Right cardiac atrium (tissue), 5 donors: ENCODE data around the gene SSBP4. TPM values are rescaled to one million over a fixed set of nuclear protein-coding genes. Genes with fewer than 3 reads are reported as not detected.
A peak's percentile ranks its signal among the peaks of the same experiment; 100 is the strongest.

Experiments used
- ATAC-seq, 2 donors: fragments of 200-7000 bp; cut with Tn5 transposase; one replicate each; pipeline versions ENCODE4 v1.8.0 to v1.9.1; 2020; ENCODE audit warnings: moderate library complexity in 2 of 2, mild to moderate bottlenecking in 1 of 2
- DNase-seq, 3 donors: peaks; one replicate each; pipeline ENCODE4 v3.0.0-alpha.2; 2020
- H3K27ac ChIP-seq: one replicate; pipeline ENCODE4 v1.5.1; 2013; ENCODE audit warnings: mild to moderate bottlenecking, low read length, control low read depth, moderate library complexity
- H3K27me3 ChIP-seq: one replicate; pipeline ENCODE4 v1.6.1; 2013; ENCODE audit not compliant: control insufficient read depth, insufficient read depth
- H3K4me1 ChIP-seq: one replicate; pipeline ENCODE4 v1.6.1; 2013; ENCODE audit warnings: low read length; ENCODE audit not compliant: control insufficient read depth, insufficient read depth
- H3K4me3 ChIP-seq: one replicate; pipeline ENCODE4 v1.5.1; 2013; ENCODE audit warnings: low read length, control low read depth
- H3K9me3 ChIP-seq: one replicate; pipeline ENCODE4 v1.6.1; 2013; ENCODE audit warnings: low read length; ENCODE audit not compliant: control insufficient read depth
- WGBS: extraction: QIAGEN DNeasy Blood & Tissue Kit; methylation state at CpG from one replicate; pipeline ENCODE4 v1.1.7; 2013; 5-methylcytosine and 5-hydroxymethylcytosine counted together
- intact Hi-C, 4 donors: fragments of 100-400 bp; cut with DNase I; formaldehyde crosslinking; loops; one replicate each; pipeline versions ENCODE4 v1.11.0 to v1.14.0; 2022 to 2023
- polyA plus RNA-seq: library from polyadenylated mRNA; stranded (reverse); fragments of 200-250 nt; gene quantifications from one replicate; pipeline ENCODE4 v1.2.3, GENCODE V29; 2013
- total RNA-seq, 4 donors: library from RNA; stranded (reverse); fragmentation: NEBNext Ultra II Directional; extraction: Animal tissue kit (Norgen Biotek cat#: 25700); gene quantifications; one replicate each; pipeline ENCODE4 v1.2.1, GENCODE V29; 2021
- donor health status: healthy with polysubstance abuse.
- donor health status: DM: no; HTN: yes; CAD: no.
- donor health status: DM: no; HTN: no; CAD: no.
- donor health status: DM: no; HTN: yes; CAD: no; lungs with severe emphysema.
- donor health status: DM: yes; HTN: yes; CAD: no.

SSBP4 gene
- total and polyA plus RNA-seq, 5 donors: 32.7 to 40.0 (median 36.9) TPM

DNA sequence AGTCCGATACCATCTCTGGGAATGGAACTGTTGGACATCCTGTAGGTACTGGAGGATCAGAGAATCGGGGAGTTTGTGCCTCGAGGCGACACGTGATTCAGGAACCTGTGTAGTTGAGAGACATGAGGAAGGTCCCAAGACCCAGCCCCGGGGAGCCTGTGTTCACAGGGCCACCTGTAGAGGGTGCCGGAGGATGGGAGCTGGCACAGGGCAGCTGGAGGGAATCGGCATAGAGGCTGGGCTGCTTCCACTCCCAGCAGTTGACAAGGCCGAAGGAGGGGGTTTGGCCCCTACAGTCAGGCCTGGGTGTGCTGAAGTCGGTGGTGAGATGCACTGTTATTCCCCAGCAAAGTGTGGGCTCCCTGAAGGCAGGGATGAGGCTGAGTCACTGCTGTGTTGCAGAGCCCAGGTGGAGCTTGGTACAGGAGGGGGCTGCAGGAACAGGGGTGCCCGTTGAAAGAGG is 21.2 kb downstream of the SSBP4 start:
- Histone ChIP-seq H3K9me3 (no peaks in the 10 kb centered on the region), H3K4me3 (no peak overlapping the region), H3K4me1 (peaks cover 6% of the 10 kb centered on the region), H3K27me3 (no peaks in the 10 kb centered on the region), H3K27ac (no peak overlapping the region)
- intact Hi-C loops: loop anchor here in 2 of 4 donors (10.0 kb wide), 2 partner anchors 414 to 424 kb away; no protein-coding TSS in a partner anchor
- WGBS: 52% methylated on average over 11 of the region's 11 CpGs
- ATAC-seq: no peak
- DNase-seq: peak in 1 of 3 donors; percentile 67

DNA sequence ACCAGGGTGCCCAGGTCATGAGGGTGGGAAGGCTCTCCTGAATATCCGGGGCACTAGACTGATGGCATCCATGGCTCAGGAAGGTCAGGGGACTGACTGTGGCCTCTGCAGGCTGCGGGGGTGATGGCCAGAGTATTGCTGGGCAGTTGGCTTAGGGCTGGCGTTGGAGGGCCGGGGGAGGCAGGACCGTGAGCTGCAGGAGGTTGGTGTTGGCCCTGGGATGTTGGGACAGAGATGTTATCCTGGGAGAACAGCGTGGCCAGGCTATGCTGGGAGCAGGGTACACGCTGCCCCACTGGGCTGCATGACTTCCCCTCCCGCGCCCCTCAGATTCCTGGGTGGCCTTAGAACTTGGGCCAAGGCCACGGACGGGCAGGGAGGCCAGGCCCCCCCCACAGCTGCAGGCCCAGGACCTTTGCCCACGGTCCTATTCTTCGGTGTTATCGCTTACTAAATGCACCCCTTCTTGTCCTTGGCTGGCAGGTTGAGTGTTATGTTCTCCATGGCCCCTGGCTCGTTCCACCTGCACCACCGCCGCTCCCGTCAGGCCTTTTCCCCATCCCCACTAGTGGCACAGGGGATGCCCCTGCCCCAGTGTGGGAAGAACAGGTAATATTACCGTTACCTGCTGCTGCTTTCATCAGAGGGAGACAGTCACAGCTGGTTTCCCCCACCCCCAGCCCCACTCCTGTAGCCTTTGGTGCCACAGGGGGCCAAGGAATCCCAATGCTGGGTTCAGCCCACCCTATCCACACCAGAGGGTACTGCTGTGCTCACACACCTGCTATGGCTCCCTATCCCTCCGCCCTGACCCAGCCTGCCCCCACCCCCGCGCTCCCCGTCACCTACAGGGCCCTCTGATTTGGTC is 22.0 kb downstream of the SSBP4 start:
- intact Hi-C loops: loop anchor here in 2 of 4 donors (10.0 kb wide), 2 partner anchors 414 to 424 kb away; no protein-coding TSS in a partner anchor
- H3K4me3 ChIP-seq: no peak overlapping the region
- H3K27me3 ChIP-seq: no peaks in the 10 kb centered on the region
- H3K27ac ChIP-seq: no peak overlapping the region
- DNase-seq (peak in 1 of 3 donors; percentile 47), ATAC-seq (no peak)
- 82% methylated on average over 23 of the region's 23 CpGs for WGBS
- no peaks in the 10 kb centered on the region for H3K9me3 ChIP-seq
- H3K4me1 ChIP-seq: peaks cover 6% of the 10 kb centered on the region

DNA sequence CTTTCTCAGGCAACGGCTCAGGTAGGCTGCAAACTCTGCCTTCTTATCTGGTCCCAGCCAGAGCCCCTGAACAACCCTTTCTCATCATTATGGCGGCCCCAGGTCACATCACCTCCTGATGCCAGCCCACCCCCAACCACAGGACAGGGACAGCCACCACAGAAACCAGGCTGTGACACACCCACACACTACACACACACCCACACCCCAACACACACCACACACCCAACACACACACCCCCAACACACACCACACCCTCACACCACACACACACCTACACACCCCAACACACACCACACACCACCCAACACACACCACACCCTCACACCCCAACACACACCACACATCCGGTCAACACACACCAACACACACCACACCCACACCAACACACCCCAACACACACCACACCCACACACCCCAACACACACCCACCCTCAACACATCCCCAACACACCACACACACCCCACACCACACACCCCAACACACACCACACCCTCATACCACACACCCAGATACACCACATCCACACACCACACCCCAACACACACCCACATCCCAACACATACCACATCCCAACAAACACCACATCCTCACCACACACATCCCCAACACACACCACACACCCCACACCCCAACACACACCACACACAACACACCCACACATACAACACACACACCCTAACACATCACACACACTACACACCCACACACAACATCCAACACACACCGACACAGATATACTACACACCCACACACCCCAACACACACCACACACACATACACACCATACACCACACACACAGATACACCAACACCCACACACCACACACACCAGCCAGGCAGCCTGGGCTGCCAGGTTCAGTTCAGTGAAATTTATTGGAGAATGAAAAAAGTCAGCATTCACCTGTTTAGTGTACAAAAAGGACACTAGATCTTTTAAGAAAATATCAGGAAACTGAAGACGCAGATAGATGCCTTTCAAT is 22.9 kb downstream of the SSBP4 start:
- Histone ChIP-seq H3K27ac (no peak overlapping the region), H3K9me3 (no peaks in the 10 kb centered on the region), H3K4me1 (peaks cover 6% of the 10 kb centered on the region), H3K27me3 (no peaks in the 10 kb centered on the region), H3K4me3 (no peak overlapping the region)
- intact Hi-C loops: loop anchor here in 2 of 4 donors (10.0 kb wide), 2 partner anchors 413 to 423 kb away; no protein-coding TSS in a partner anchor
- DNase-seq: no peak
- ATAC-seq: no peak
- 86% methylated on average over 5 of the region's 5 CpGs for WGBS

DNA sequence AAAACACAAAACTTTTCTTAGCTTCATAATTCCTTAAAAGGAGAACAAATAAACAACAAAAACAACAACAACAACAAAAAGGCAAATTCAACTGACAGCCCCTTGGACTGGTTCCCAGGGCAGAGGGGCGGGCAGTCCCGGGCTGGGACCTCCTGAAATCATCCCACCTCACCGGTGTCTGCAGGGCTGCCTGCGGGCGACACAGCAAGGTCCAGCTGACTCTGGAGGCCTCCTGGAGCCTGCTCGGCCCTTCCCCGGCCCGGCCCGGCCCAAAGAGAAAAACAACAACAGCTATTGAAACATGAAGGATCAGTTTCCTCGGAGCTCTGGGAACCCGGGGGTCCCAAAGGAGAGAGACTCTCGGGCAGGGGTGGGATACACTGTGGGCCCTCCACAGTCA is 23.7 kb downstream of the SSBP4 start:
- no peaks in the 10 kb centered on the region for H3K27me3 ChIP-seq
- 76% methylated on average over 12 of the region's 12 CpGs for WGBS

DNA sequence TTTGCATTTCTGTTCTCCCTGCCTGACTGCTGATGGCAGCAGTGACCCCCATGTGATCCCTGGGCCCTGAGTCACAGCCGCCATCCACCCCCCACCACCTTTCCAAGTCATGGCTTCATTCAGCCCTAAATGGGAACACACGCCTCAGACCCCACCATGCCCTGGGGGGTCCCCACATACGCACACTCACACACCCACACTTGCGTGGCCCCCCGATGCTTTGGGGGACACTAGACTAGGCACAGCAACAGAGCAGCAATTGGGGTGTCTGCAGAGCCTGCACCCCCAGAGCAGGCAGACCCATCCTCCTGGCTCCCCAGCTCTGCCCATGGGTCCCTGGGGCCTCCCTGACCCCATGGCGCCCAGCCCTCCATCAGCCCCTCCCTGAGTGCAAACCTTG is 24.2 kb downstream of the SSBP4 start:
- intact Hi-C loops: loop anchor here in 2 of 4 donors (10.0 kb wide), 2 partner anchors 411 to 421 kb away; no protein-coding TSS in a partner anchor
- no peak overlapping the region for H3K27ac ChIP-seq
- DNase-seq (no peak), ATAC-seq (no peak)
- no peaks in the 10 kb centered on the region for H3K9me3 ChIP-seq
- H3K4me1 ChIP-seq: peaks cover 3% of the 10 kb centered on the region
- H3K27me3 ChIP-seq: no peaks in the 10 kb centered on the region
- whole genome bisulfite sequencing: 90% methylated on average over 6 of the region's 6 CpGs
- H3K4me3 ChIP-seq: no peak overlapping the region

More for the DNA sequence above, 23.7 kb downstream of the SSBP4 start:
- Histone ChIP-seq H3K4me1 (peaks cover 6% of the 10 kb centered on the region), H3K27ac (no peak overlapping the region), H3K4me3 (no peak overlapping the region), H3K9me3 (no peaks in the 10 kb centered on the region)
- no peak for DNase-seq
- ATAC-seq: no peak
- intact Hi-C loops: loop anchor here in 2 of 4 donors (10.0 kb wide), 2 partner anchors 412 to 422 kb away; no protein-coding TSS in a partner anchor

DNA sequence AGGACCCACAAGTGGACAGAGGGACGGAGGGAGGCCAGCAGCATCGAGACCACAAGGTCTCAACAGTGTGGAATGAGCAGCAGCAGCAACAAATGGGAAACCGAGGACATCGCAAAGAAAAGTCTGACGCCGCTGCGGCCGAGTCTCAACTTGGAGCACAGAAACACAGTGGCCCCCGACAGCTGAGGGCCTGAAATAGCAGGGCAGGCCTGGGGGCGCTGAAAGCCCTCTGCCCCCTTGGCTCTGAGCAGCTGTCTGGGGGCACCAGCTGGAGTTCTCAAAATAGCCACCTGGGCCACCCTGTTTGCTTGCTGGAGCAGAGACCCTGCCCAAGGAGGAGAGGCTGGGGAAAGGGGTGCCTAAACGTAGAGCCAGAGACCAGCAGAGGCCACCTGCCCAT is 24.6 kb downstream of the SSBP4 start:
- intact Hi-C loops: loop anchor here in 2 of 4 donors (10.0 kb wide), 2 partner anchors 411 to 421 kb away; no protein-coding TSS in a partner anchor
- WGBS: 87% methylated on average over 11 of the region's 11 CpGs
- Histone ChIP-seq H3K4me1 (no peaks in the 10 kb centered on the region), H3K27me3 (no peaks in the 10 kb centered on the region), H3K9me3 (no peaks in the 10 kb centered on the region), H3K27ac (no peak overlapping the region), H3K4me3 (no peak overlapping the region)
- DNase-seq (peak in 1 of 3 donors; percentile 42), ATAC-seq (no peak)

DNA sequence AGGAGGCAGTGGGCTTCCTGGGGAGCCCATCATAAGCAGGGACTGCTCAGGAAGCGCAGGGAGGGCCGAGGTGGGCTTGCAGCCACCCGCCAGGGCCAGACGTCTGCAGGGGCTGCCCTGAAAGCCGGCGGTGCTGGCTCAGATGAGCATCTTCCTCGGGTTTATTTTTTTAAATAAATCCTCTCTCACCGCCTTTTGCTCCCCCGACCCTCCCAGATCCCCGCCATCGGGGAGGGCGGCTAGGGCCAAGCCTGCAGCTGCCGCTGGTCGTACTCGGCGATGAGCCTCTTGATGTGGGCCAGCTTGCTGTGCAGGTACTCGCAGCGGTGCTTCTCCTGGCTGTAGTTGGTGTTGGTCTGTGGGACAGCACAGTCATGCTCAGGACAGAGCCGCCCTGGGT is 25.3 kb downstream of the SSBP4 start:
- DNase-seq (no peak), ATAC-seq (no peak)
- no peaks in the 10 kb centered on the region for H3K9me3 ChIP-seq
- 92% methylated on average over 19 of the region's 19 CpGs for WGBS
- intact Hi-C loops: loop anchor here in 2 of 4 donors (10.0 kb wide), 2 partner anchors 410 to 420 kb away; no protein-coding TSS in a partner anchor
- H3K27ac ChIP-seq: no peak overlapping the region
- H3K4me3 ChIP-seq: no peak overlapping the region
- no peaks in the 10 kb centered on the region for H3K27me3 ChIP-seq
- no peaks in the 10 kb centered on the region for H3K4me1 ChIP-seq

DNA sequence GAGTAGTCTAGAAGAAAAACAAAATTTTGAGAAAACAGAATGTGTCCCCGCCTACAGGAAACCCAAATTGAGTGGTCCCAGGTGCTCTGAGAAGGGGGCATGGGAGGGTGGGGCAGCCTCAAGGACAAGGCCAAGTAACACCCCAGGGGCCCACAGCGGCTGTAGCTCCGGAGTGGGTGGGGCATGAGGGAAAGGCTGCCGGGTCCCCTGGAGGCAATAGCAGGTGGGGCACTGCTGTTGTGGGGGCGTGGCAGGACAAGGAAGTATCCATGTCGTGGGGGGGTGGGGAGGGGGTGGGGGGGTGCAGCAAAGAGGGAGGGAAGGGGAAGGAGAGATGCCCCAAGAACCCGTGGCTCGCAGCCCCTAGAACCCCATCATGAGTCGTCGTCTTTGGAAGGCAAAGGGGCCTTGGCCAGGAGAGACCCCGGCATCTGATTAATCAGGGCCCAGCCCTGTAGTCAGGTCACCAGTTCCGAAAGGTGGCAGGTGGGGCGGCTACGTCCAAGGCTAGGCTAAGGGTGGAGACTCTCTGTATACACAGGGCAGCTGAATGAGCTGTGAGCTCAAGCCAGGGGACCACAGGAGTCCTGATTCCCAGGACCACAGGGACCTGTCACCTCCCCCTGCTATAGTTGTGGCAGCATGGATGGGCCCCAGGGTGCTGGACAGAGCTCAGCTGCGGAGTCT is 26.2 kb downstream of the SSBP4 start:
- no peak overlapping the region for H3K4me3 ChIP-seq
- no peaks in the 10 kb centered on the region for H3K4me1 ChIP-seq
- no peaks in the 10 kb centered on the region for H3K27me3 ChIP-seq
- intact Hi-C loops: loop anchor here in 2 of 4 donors (10.0 kb wide), 2 partner anchors 409 to 419 kb away; no protein-coding TSS in a partner anchor
- ATAC-seq: no peak
- 79% methylated on average over 15 of the region's 15 CpGs for WGBS
- H3K27ac ChIP-seq: no peak overlapping the region
- H3K9me3 ChIP-seq: no peaks in the 10 kb centered on the region
- DNase-seq: no peak

DNA sequence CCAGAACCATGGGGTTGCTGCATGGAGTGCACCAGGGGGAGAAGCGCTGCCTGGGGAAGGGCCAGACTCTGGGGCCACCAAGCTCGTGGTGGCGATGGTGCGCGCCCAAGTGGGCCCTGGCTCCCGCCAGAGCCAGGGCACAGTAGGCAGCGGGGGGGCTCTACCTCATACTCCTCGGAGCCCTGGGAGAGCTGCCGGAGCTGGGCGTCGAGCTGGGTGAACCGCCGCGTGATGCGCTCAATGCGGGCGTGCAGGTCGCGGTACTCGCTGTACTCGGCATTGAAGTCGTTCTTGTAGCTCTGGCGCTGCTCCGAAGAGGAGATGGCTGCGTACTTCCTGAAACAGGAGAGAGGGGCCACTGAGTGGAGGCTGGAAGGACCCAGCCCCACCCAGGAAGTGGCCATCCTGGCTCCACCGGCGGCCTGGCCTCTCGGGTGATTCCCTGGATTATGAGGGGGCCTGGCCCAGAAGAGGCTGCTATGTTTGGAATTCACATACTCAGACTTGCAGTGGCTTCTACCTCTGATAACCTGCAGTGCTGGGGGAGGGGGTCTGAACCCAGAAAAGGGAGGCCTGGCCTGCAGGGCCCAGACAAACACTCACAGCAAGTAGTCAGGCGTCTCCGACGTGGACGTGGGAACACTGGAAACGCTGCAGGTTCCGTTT is 27.1 kb downstream of the SSBP4 start:
- ATAC-seq (no peak), DNase-seq (no peak)
- no peaks in the 10 kb centered on the region for H3K4me1 ChIP-seq
- H3K9me3 ChIP-seq: no peaks in the 10 kb centered on the region
- intact Hi-C loops: loop anchor here in 2 of 4 donors (10.0 kb wide), 2 partner anchors 409 to 419 kb away; no protein-coding TSS in a partner anchor
- no peak overlapping the region for H3K4me3 ChIP-seq
- H3K27me3 ChIP-seq: no peaks in the 10 kb centered on the region
- 78% methylated on average over 34 of the region's 34 CpGs for WGBS
- H3K27ac ChIP-seq: no peak overlapping the region
